NCI-H524 (cell line): Measurements from ENCODE around the gene SIGLEC6.

Source experiments
- DNase-seq, 2 experiments: peaks; one replicate each; lab custom pipeline; 2025; lab: John Stamatoyannopoulos, UW

Gene SIGLEC6

GRCh38 chr19:51473009-51473707 lies 58.3 kb downstream of the SIGLEC6 start:
- DNase-seq = peak; percentile 28 to 57

- no peak for DNase-seq
Measured at GRCh38 chr19:51472607-51473006, 58.9 kb downstream of the SIGLEC6 start.

GRCh38 chr19:51471527-51471926 lies 59.9 kb downstream of the SIGLEC6 start:
- DNase-seq = no peak

GRCh38 chr19:51470966-51471365 lies 60.5 kb downstream of the SIGLEC6 start:
- no peak for DNase-seq

GRCh38 chr19:51469629-51470028 lies 61.8 kb downstream of the SIGLEC6 start:
- no peak for DNase-seq

GRCh38 chr19:51469162-51469561 lies 62.3 kb downstream of the SIGLEC6 start:
- no peak for DNase-seq

- no peak for DNase-seq
Measured at GRCh38 chr19:51468545-51468920, 62.9 kb downstream of the SIGLEC6 start.

GRCh38 chr19:51467864-51468544 lies 63.5 kb downstream of the SIGLEC6 start:
- DNase-seq = no peak
